Thymus (tissue), 11 donors: ENCODE measurements around the gene CYP27C1. TPM values are rescaled to one million over a fixed set of nuclear protein-coding genes. Genes with fewer than 3 reads are reported as not detected.

Experiments used
- DNase-seq, 9 donors: peaks; one replicate each; pipeline ENCODE4 v3.0.0-alpha.2; 2013; ENCODE audit warnings: low spot score in 9 of 9, low read depth in 6 of 9, missing footprints in 1 of 9
- H3K27ac ChIP-seq, 2 donors: one replicate each; pipeline ENCODE4 v1.5.1; 2013; ENCODE audit warnings: control low read depth in 1 of 2, low read depth in 1 of 2, low read length in 1 of 2, mild to moderate bottlenecking in 1 of 2, moderate library complexity in 1 of 2
- H3K27me3 ChIP-seq, 2 donors: one replicate each; pipeline ENCODE4 v1.5.1; 2013; ENCODE audit warnings: low read length in 1 of 2; ENCODE audit not compliant: control insufficient read depth in 2 of 2, insufficient read depth in 1 of 2
- H3K36me3 ChIP-seq, 2 donors: one replicate each; pipeline ENCODE4 v1.5.1; 2013; ENCODE audit warnings: low read length in 1 of 2, mild to moderate bottlenecking in 1 of 2, moderate library complexity in 1 of 2; ENCODE audit not compliant: control insufficient read depth in 2 of 2, insufficient read depth in 2 of 2
- H3K4me1 ChIP-seq, 2 donors: one replicate each; pipeline ENCODE4 v1.5.1; 2013; ENCODE audit warnings: low read length in 2 of 2; ENCODE audit not compliant: control insufficient read depth in 2 of 2, insufficient read depth in 2 of 2
- H3K4me3 ChIP-seq, 2 donors: one replicate each; pipeline ENCODE4 v1.5.1; 2013; ENCODE audit warnings: low read length in 2 of 2, control low read depth in 1 of 2, mild to moderate bottlenecking in 1 of 2
- H3K9me3 ChIP-seq, 2 donors: one replicate each; pipeline ENCODE4 v1.5.1; 2013; ENCODE audit warnings: low read length in 1 of 2, mild to moderate bottlenecking in 1 of 2; ENCODE audit not compliant: control insufficient read depth in 2 of 2, insufficient read depth in 1 of 2
- WGBS: extraction: QIAGEN DNeasy Blood & Tissue Kit; methylation state at CpG from one replicate; pipeline ENCODE4 v1.1.7; 2013; 5-methylcytosine and 5-hydroxymethylcytosine counted together
- polyA plus RNA-seq: library from polyadenylated mRNA; stranded (reverse); fragments of 200-250 nt; gene quantifications from one replicate; pipeline ENCODE4 v1.2.3, GENCODE V29; 2013
- total RNA-seq: library from RNA; stranded (reverse); fragments of 120-200 nt; gene quantifications from one replicate; pipeline ENCODE4 v1.2.4, GENCODE V29; 2013
- donor health status: healthy.

The CYP27C1 gene
- total and polyA plus RNA-seq, 2 donors = 0.05 TPM

- peaks cover 4 to 12% of the 10 kb centered on the region in 2 donors for H3K4me1 ChIP-seq
- H3K27me3 ChIP-seq = no peaks in the 10 kb centered on the region
- WGBS = 94% methylated on average over 12 of the region's 12 CpGs
- no peak overlapping the region for H3K4me3 ChIP-seq
- DNase-seq = no peak
- H3K9me3 ChIP-seq = peaks cover 0 to 1% of the 10 kb centered on the region in 2 donors
- H3K27ac ChIP-seq = no peak overlapping the region
- no peaks in the 10 kb centered on the region for H3K36me3 ChIP-seq
These were observed 58.6 kb downstream of the CYP27C1 start for GRCh38 chr2:127161176-127162136.

GRCh38 chr2:127160676-127161075 lies 59.4 kb downstream of the CYP27C1 start:
- H3K27ac ChIP-seq = no peak overlapping the region
- peaks cover 0 to 2% of the 10 kb centered on the region in 2 donors for H3K9me3 ChIP-seq
- peaks cover 4 to 10% of the 10 kb centered on the region in 2 donors for H3K4me1 ChIP-seq
- H3K36me3 ChIP-seq = no peaks in the 10 kb centered on the region
- 66% methylated on average over 3 of the region's 3 CpGs for WGBS
- DNase-seq = no peak
- no peak overlapping the region for H3K4me3 ChIP-seq
- H3K27me3 ChIP-seq = no peaks in the 10 kb centered on the region

GRCh38 chr2:127159543-127159942 lies 60.6 kb downstream of the CYP27C1 start:
- 94% methylated on average over 2 of the region's 2 CpGs for WGBS
- no peak overlapping the region for H3K4me3 ChIP-seq
- H3K9me3 ChIP-seq = peaks cover 0 to 2% of the 10 kb centered on the region in 2 donors
- H3K27me3 ChIP-seq = no peaks in the 10 kb centered on the region
- DNase-seq = no peak
- no peaks in the 10 kb centered on the region for H3K4me1 ChIP-seq
- H3K36me3 ChIP-seq = no peaks in the 10 kb centered on the region
- H3K27ac ChIP-seq = no peak overlapping the region

DNA sequence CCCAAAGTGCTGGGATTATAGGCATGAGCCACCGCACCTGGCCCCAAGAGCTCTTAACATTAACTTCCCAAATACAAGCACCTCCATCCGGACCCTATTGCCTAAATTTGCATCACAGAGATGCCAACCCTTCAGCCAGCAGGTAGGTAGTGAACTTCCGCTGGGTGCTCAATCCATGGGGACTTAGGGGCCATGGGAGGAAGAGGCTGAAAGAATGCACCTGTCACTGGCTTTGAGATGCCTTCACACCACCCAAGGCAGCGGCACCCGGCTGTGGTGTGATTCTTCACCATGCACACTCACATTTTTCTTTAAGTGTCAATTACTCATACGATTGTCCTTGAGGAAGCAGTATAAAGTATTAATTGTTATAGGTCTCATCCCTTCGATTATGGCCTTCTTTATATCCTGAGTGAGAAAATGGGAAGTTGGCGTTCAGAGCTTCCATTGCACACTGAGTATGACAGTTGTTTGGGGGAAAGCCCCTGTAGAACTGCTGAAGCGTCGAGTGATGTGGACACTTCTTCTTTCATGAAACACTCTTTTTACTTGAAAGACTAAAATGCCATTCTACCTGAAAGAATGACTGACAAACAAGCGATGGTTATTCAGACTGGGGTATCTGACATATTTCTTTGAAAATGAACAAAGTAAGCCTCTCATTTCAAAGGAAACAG lies 61.3 kb downstream of the CYP27C1 start:
- H3K4me3 ChIP-seq = no peak overlapping the region
- DNase-seq = no peak
- peaks cover 0 to 2% of the 10 kb centered on the region in 2 donors for H3K9me3 ChIP-seq
- no peaks in the 10 kb centered on the region for H3K27me3 ChIP-seq
- no peaks in the 10 kb centered on the region for H3K4me1 ChIP-seq
- no peaks in the 10 kb centered on the region for H3K36me3 ChIP-seq
- no peak overlapping the region for H3K27ac ChIP-seq
- 73% methylated on average over 11 of the region's 11 CpGs for WGBS

GRCh38 chr2:127157651-127158485 lies 62.2 kb downstream of the CYP27C1 start:
- 88% methylated on average over 16 of the region's 16 CpGs for WGBS
- H3K27ac ChIP-seq = no peak overlapping the region
- H3K36me3 ChIP-seq = no peaks in the 10 kb centered on the region
- H3K4me3 ChIP-seq = no peak overlapping the region
- H3K27me3 ChIP-seq = no peaks in the 10 kb centered on the region
- peak in 1 of 9 donors; percentile 20 for DNase-seq
- H3K9me3 ChIP-seq = peaks cover 0 to 2% of the 10 kb centered on the region in 2 donors
- no peaks in the 10 kb centered on the region for H3K4me1 ChIP-seq

DNA sequence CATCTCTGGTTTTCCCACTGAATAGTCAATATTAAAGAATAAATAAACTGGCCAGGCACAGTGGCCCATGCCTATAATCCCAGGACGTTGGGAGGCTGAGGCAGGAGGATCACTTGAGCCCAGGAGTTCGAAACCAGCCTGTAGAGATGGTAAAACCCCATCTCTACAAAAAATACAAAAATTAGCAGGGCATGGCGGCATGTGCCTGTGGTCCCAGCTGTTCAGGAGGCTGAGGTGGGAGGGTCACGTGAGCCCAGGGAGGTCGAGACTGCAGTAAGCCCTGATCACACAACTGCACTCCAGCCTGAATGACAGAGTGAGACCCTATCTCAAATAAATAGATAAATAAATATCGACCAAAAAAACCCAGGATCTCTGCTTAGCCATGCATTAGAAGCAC lies 63.0 kb downstream of the CYP27C1 start:
- 97% methylated on average over 6 of the region's 6 CpGs for WGBS
- Histone ChIP-seq H3K9me3 (peaks cover 0 to 2% of the 10 kb centered on the region in 2 donors), H3K4me3 (no peak overlapping the region), H3K27ac (no peak overlapping the region), H3K36me3 (no peaks in the 10 kb centered on the region), H3K27me3 (no peaks in the 10 kb centered on the region), H3K4me1 (no peaks in the 10 kb centered on the region)
- DNase-seq = no peak

GRCh38 chr2:127155947-127156346 lies 64.2 kb downstream of the CYP27C1 start:
- no peaks in the 10 kb centered on the region for H3K27me3 ChIP-seq
- no peaks in the 10 kb centered on the region for H3K4me1 ChIP-seq
- peaks cover 0 to 4% of the 10 kb centered on the region in 2 donors for H3K9me3 ChIP-seq
- WGBS = 89% methylated on average over 2 of the region's 2 CpGs
- H3K4me3 ChIP-seq = no peak overlapping the region
- no peak for DNase-seq
- H3K27ac ChIP-seq = no peak overlapping the region
- H3K36me3 ChIP-seq = no peaks in the 10 kb centered on the region

GRCh38 chr2:127155028-127155581 lies 65.0 kb downstream of the CYP27C1 start:
- H3K9me3 ChIP-seq = peaks cover 0 to 9% of the 10 kb centered on the region in 2 donors
- H3K4me3 ChIP-seq = no peak overlapping the region
- H3K4me1 ChIP-seq = no peaks in the 10 kb centered on the region
- no peaks in the 10 kb centered on the region for H3K36me3 ChIP-seq
- H3K27me3 ChIP-seq = no peaks in the 10 kb centered on the region
- DNase-seq = no peak
- H3K27ac ChIP-seq = no peak overlapping the region
- 92% methylated on average over 7 of the region's 7 CpGs for WGBS
